HL-60 (cell line): ENCODE results near the gene ANKRD44.
"Not testable (repeated sequence)": the region's sequence is repeated elsewhere in the genome, so short reads cannot be mapped to it uniquely, and the experiment has no call there.

Source experiments
- DNase-seq, 2 experiments: peaks; one replicate each; pipeline ENCODE4 v3.0.0-alpha.2; 2010 to 2020; ENCODE audit warnings: low read depth in 1 of 2, low spot score in 1 of 2
- H3K27ac ChIP-seq: fragments of 250-450 bp; sonication (Bioruptor Pico); replicated peaks from 2 replicates; pipeline ENCODE4 v1.5.1; 2020; ENCODE audit warnings: mild to moderate bottlenecking, moderate library complexity
- H3K27me3 ChIP-seq: fragments of 250-450 bp; sonication (Bioruptor Pico); 2 replicates; pipeline ENCODE4 v1.5.1; 2021; ENCODE audit warnings: mild to moderate bottlenecking, moderate library complexity; ENCODE audit not compliant: insufficient read depth, poor library complexity, severe bottlenecking
- H3K4me3 ChIP-seq: replicated peaks from 2 replicates; pipeline ENCODE4 v1.5.1; 2011; ENCODE audit warnings: mild to moderate bottlenecking, control low read depth, low read length; ENCODE audit not compliant: insufficient read depth
- CTCF ChIP-seq: IDR thresholded peaks from one replicate; pipeline ENCODE4 v1.5.1; 2011; ENCODE audit warnings: low read length, control low read depth, inconsistent platforms; ENCODE audit not compliant: insufficient read depth
- GABPA ChIP-seq: IDR thresholded peaks from 2 replicates; pipeline ENCODE4 v1.6.1; 2012; ENCODE audit warnings: low read depth
- POLR2AphosphoS5 ChIP-seq: IDR thresholded peaks from 2 replicates; pipeline ENCODE4 v1.6.1; 2012; ENCODE audit warnings: low read depth
- REST ChIP-seq: IDR thresholded peaks from 2 replicates; pipeline ENCODE4 v1.6.1; 2012; ENCODE audit warnings: low read depth; ENCODE audit not compliant: insufficient replicate concordance
- SPI1 ChIP-seq: IDR thresholded peaks from 2 replicates; pipeline ENCODE4 v1.6.1; 2012; ENCODE audit warnings: low read depth, mild to moderate bottlenecking, borderline replicate concordance

ANKRD44 gene

DNA sequence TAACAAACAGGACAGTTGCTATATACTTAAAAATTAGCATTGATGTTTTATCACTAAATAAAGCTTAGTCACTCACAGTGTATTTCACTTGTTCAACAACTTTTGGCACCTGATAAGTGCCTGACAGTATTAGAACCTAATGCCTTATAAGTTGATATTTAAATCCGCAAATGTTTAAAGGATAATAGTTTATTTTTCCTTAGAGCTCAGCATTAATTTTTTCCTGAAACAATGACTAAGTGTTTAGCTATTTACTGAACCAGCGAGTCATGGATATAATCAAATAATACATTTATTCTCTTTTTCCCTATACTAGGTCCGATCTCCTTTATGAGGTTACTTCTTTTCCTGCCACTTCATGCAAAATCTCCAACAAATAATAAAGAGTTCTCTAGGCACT is 238.0 kb downstream of the ANKRD44 start:
- DNase-seq, result no peak
- TF ChIP-seq GABPA (no peak), POLR2AphosphoS5 (no peak), SPI1 (no peak), CTCF (no peak), REST (no peak)
- H3K27me3 ChIP-seq, result no peaks in the 10 kb centered on the region
- H3K4me3 ChIP-seq, result no peak overlapping the region
- H3K27ac ChIP-seq, result no peak overlapping the region

GRCh38 chr2:197071790-197072436 is 238.7 kb downstream of the ANKRD44 start:
- DNase-seq, result no peak
- H3K4me3 ChIP-seq, result no peak overlapping the region
- no peak for TF ChIP-seq GABPA
- H3K27ac ChIP-seq, result no peak overlapping the region
- H3K27me3 ChIP-seq, result no peaks in the 10 kb centered on the region

DNA sequence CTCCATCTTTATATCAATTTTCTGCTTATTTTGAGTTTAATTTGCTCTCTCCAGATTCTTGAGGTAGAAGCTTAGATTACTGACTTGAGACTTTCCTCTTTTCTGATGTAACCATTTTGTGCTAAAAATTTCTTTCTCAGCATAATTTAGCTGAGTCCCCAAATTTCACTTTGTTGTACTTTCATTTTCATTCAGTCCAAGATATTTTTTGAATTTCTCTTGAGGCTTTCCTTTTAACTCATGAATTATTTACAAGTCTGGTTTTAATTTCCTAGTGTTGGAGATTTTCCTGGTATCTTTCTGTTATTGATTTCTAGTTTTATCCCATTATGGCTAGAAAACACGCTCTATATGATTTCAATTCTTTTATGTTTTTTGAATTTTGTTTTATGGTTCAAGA is 239.4 kb downstream of the ANKRD44 start:
- DNase-seq, result no peak
- Histone ChIP-seq H3K4me3 (no peak overlapping the region), H3K27ac (no peak overlapping the region), H3K27me3 (no peaks in the 10 kb centered on the region)
- TF ChIP-seq GABPA, result no peak
- TF ChIP-seq CTCF, result no peak
- no peak for TF ChIP-seq SPI1
- no peak for TF ChIP-seq REST
- no peak for TF ChIP-seq POLR2AphosphoS5

DNA sequence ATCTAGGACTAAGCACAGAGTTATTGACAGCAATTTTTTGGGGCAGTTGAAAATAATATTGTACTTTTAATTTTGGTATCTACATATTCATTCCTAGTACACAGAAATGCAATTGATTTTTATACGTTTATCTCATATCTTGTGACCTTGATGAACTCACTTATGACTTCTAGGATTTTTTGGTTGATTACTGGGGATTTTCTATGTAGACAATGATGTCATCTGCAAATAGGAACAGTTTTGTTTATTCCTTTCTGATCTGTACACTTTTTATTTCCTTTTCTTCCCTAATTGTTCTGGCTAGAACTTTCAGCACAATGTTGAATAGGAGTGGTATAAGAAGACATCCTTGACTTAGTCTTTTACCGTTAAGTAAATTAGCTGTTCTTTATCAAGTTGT is 240.6 kb downstream of the ANKRD44 start:
- no peak overlapping the region for H3K27ac ChIP-seq
- no peak for DNase-seq
- no peak overlapping the region for H3K4me3 ChIP-seq
- no peaks in the 10 kb centered on the region for H3K27me3 ChIP-seq
- TF ChIP-seq POLR2AphosphoS5, result no peak
- TF ChIP-seq CTCF, result no peak
- TF ChIP-seq SPI1, result no peak
- TF ChIP-seq GABPA, result no peak
- TF ChIP-seq REST, result no peak

- not testable (repeated sequence) for H3K27ac ChIP-seq, H3K4me3 ChIP-seq, H3K27me3 ChIP-seq, DNase-seq
Measured at GRCh38 chr2:197062574-197062973, 248.0 kb downstream of the ANKRD44 start.
